ENCODE measurements around the gene GOLGA7B. TPM values are rescaled to one million over a fixed set of nuclear protein-coding genes. Genes with fewer than 3 reads are reported as not detected.

GOLGA7B gene
- total RNA-seq, 2 donors from 2014 or later: 0.18 to 0.27 TPM

DNA sequence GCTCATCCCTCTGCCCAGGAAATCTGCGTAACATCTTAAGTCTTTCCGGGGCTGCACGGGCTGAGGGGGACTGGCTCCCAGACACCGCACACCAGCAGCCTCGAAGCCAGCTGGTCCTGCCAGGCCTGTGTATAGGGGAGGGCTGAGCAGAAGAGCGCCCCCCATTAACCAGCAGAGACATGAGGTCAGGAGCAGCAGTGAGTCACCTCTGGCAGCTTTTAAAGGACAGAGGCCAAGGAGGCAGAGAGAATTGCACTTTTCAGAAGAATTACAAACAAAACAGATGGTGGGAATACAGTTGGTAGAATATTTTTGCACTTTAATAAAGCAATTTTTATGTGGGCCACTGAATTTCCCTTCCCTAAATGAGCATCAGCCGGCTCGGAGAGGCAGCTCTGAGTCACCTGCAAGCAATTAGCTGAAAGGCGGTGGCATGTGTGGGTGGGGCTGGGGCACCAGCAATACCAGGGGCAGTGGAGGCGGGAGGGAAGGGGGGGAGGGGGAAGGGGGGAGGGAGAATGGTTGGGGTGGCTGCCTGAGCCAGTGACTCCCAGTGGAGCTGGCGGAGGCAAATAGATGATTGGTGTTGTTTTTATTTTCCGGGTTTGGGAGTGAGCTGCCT lies 39.1 kb downstream of the GOLGA7B start:
- Mint-ChIP-seq H3K27me3 (ENCODE audit: insufficient read depth) (peaks cover 4% of the 10 kb centered on the region), H3K4me1 (peaks cover 11% of the 10 kb centered on the region), H3K9me3 (no peaks in the 10 kb centered on the region), H3K27ac (peak overlapping the region; percentile 31), H3K36me3 (ENCODE audit: low read depth) (no peaks in the 10 kb centered on the region), H3K4me3 (no peak overlapping the region)
- peak; percentile 89 for DNase-seq
- no peak overlapping the region for H3K4me3 ChIP-seq (ENCODE audit: low read length)
- no peak for TF ChIP-seq CTCF (conservative IDR thresholded peaks at IDR 0.05)
- no peak overlapping the region for H3K9ac ChIP-seq (ENCODE audit: extremely low read depth, low read length, poor library complexity, severe bottlenecking)
- no peaks in the 10 kb centered on the region for H3K9me3 ChIP-seq (ENCODE audit: control insufficient read depth, low read length)
- H3K27me3 ChIP-seq (ENCODE audit: control insufficient read depth, insufficient read depth, low read length, poor library complexity, severe bottlenecking): no peaks in the 10 kb centered on the region
- 61 to 78% methylated on average over 2 to 12 of the region's 12 CpGs for WGBS, 2 experiments (ENCODE audit: insufficient coverage in 1 of 2, insufficient read length in 1 of 2)
- H3K36me3 ChIP-seq (ENCODE audit: control insufficient read depth, insufficient read depth, low read length): no peaks in the 10 kb centered on the region
- no peak overlapping the region for H3K27ac ChIP-seq (ENCODE audit: low read depth, low read length)
- H3K4me1 ChIP-seq (ENCODE audit: control insufficient read depth, insufficient read depth, low read length): peaks cover 5% of the 10 kb centered on the region

GRCh38 chr10:97889461-97890265 lies 40.0 kb downstream of the GOLGA7B start:
- Mint-ChIP-seq H3K27me3 (ENCODE audit: insufficient read depth) (no peaks in the 10 kb centered on the region), H3K4me1 (peaks cover 11% of the 10 kb centered on the region), H3K4me3 (no peak overlapping the region), H3K36me3 (ENCODE audit: low read depth) (no peaks in the 10 kb centered on the region), H3K9me3 (no peaks in the 10 kb centered on the region), H3K27ac (peak overlapping the region; percentile 35)
- H3K27me3 ChIP-seq (ENCODE audit: control insufficient read depth, insufficient read depth, low read length, poor library complexity, severe bottlenecking): no peaks in the 10 kb centered on the region
- DNase-seq: peak; percentile 86
- no peak overlapping the region for H3K4me3 ChIP-seq (ENCODE audit: low read length)
- 59 to 83% methylated on average over 5 to 18 of the region's 18 CpGs for WGBS, 2 experiments (ENCODE audit: insufficient coverage in 1 of 2, insufficient read length in 1 of 2)
- no peak overlapping the region for H3K27ac ChIP-seq (ENCODE audit: low read depth, low read length)
- no peaks in the 10 kb centered on the region for H3K36me3 ChIP-seq (ENCODE audit: control insufficient read depth, insufficient read depth, low read length)
- no peak overlapping the region for H3K9ac ChIP-seq (ENCODE audit: extremely low read depth, low read length, poor library complexity, severe bottlenecking)
- no peak for TF ChIP-seq CTCF (conservative IDR thresholded peaks at IDR 0.05)
- peaks cover 5% of the 10 kb centered on the region for H3K4me1 ChIP-seq (ENCODE audit: control insufficient read depth, insufficient read depth, low read length)
- H3K9me3 ChIP-seq (ENCODE audit: control insufficient read depth, low read length): no peaks in the 10 kb centered on the region

DNA sequence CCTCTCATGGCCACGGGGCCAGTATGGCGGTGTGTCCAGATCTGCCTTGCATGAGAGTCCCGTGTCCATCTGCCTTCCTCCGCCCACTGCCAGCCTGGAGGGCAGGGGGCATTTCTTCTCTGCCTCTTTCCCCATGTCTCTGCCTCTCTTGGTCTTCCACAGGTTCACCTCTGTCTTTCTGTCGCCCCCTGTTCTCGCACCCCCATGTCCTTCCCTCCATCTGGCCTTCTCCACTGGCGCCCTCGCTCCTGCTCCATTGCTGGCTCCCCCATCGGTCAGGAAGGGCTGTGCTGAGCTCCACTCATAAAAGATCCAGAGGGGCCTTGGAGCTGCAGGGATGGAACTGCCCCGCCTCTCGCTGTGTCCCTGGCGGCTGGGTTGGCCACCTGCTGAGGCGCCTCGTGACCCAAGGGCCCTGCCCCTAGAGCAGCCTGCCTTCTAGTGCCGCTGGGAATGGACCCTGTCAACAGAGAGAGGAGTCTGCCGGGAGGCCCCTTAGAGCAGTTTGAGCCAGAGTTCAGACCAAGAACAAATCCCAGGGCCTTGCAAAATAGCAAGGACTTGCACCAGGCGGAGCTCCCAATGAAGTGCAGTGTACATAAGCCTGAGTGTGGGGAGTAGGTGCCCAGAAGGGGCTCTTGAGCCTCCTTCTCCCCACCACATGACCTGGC lies 42.0 kb downstream of the GOLGA7B start:
- Histone ChIP-seq H3K36me3 (ENCODE audit: control insufficient read depth, insufficient read depth, low read length) (no peaks in the 10 kb centered on the region), H3K9me3 (ENCODE audit: control insufficient read depth, low read length) (no peaks in the 10 kb centered on the region), H3K4me1 (ENCODE audit: control insufficient read depth, insufficient read depth, low read length) (peaks cover 5% of the 10 kb centered on the region), H3K27ac (ENCODE audit: low read depth, low read length) (no peak overlapping the region), H3K4me3 (ENCODE audit: low read length) (no peak overlapping the region), H3K27me3 (ENCODE audit: control insufficient read depth, insufficient read depth, low read length, poor library complexity, severe bottlenecking) (no peaks in the 10 kb centered on the region), H3K9ac (ENCODE audit: extremely low read depth, low read length, poor library complexity, severe bottlenecking) (no peak overlapping the region)
- no peak for DNase-seq
- Mint-ChIP-seq H3K27ac (no peak overlapping the region), H3K36me3 (ENCODE audit: low read depth) (no peaks in the 10 kb centered on the region), H3K9me3 (no peaks in the 10 kb centered on the region), H3K27me3 (ENCODE audit: insufficient read depth) (peaks cover 3% of the 10 kb centered on the region), H3K4me1 (peaks cover 11% of the 10 kb centered on the region), H3K4me3 (no peak overlapping the region)
- no peak for TF ChIP-seq CTCF (conservative IDR thresholded peaks at IDR 0.05)
- 87 to 90% methylated on average over 12 to 17 of the region's 17 CpGs for WGBS, 2 experiments (ENCODE audit: insufficient coverage in 1 of 2, insufficient read length in 1 of 2)

All from endodermal cell (in vitro differentiated cells).